GM12878 (cell line): ENCODE measurements around the gene NKD1. TPM values are rescaled to one million over a fixed set of nuclear protein-coding genes. Genes with fewer than 3 reads are reported as not detected.

Experiments used
- ATAC-seq: fragments of 200-7000 bp; cut with Tn5 transposase; 3 replicates; pipeline ENCODE4 v1.9.1; 2020; ENCODE audit warnings: mild to moderate bottlenecking, moderate library complexity
- BruUV-seq: library from RNA; stranded (reverse); fragments of 400-500 nt; replicated peaks from 2 replicates; lab custom pipeline; 2021; lab: Mats Ljungman, UMichigan
- CTCF ChIA-PET: fragments of 300-600 bp; sonication (Branson Sonifier 250); formaldehyde crosslinking; extraction: SDS; loops from one replicate; lab custom pipeline; 2021; ENCODE audit warnings: inconsistent platforms; lab: Yijun Ruan, JAX
- POLR2A ChIA-PET: fragments of 350-600 bp; formaldehyde crosslinking; extraction: SDS; loops from one replicate; lab custom pipeline; 2021; ENCODE audit warnings: inconsistent platforms; lab: Charles Lee
- RAD21 ChIA-PET: fragments of 300-600 bp; sonication (Branson Sonifier 250); formaldehyde crosslinking; loops from one replicate; lab custom pipeline; 2023; ENCODE audit warnings: antibody characterized with exemption; ENCODE audit not compliant: unreplicated experiment; lab: Charles Lee
- SMC1A ChIA-PET: fragments of 300-600 bp; sonication (Branson Sonifier 250); formaldehyde crosslinking; loops from one replicate; lab custom pipeline; 2023; ENCODE audit not compliant: unreplicated experiment, uncharacterized antibody; lab: Charles Lee
- DNase-seq: peaks from one replicate; pipeline ENCODE4 v3.0.0-alpha.2; 2011; ENCODE audit warnings: low read depth, low spot score
- FAIRE-seq: peaks from 3 replicates; lab custom pipeline; 2011; peaks lifted over from hg19 to GRCh38; lab: Jason Lieb, UNC
- H2AFZ ChIP-seq: 2 replicates; pipeline ENCODE4 v1.6.0; 2011; ENCODE audit warnings: low read depth, low read length, control low read depth; ENCODE audit not compliant: control insufficient read depth
- H3K27ac ChIP-seq: 2 replicates; pipeline ENCODE4 v1.5.1; 2011; ENCODE audit warnings: control low read depth; ENCODE audit not compliant: control insufficient read depth, insufficient read depth
- H3K27me3 ChIP-seq, 2 experiments: replicated peaks in 1 of 2; 2 replicates each; pipeline versions ENCODE4 v1.6.0 to v1.6.1; 2011; ENCODE audit warnings: low read length in 1 of 2; ENCODE audit not compliant: control insufficient read depth in 2 of 2, insufficient read depth in 2 of 2
- H3K36me3 ChIP-seq, 2 experiments: 2 replicates each; pipeline ENCODE4 v1.5.1; 2011; ENCODE audit warnings: low read length in 1 of 2; ENCODE audit not compliant: control insufficient read depth in 2 of 2, insufficient read depth in 2 of 2
- H3K4me1 ChIP-seq: 2 replicates; pipeline ENCODE4 v1.6.1; 2011; ENCODE audit warnings: mild to moderate bottlenecking, low read length, moderate library complexity, mixed read lengths; ENCODE audit not compliant: control insufficient read depth, insufficient read depth
- H3K4me2 ChIP-seq: 2 replicates; pipeline ENCODE4 v1.6.0; 2011; ENCODE audit warnings: control low read depth; ENCODE audit not compliant: control insufficient read depth, insufficient read depth
- H3K4me3 ChIP-seq: fragments of 200-600 bp; sonication (generic); 2 replicates; pipeline ENCODE4 v1.5.1; 2016
- H3K79me2 ChIP-seq: 2 replicates; pipeline ENCODE4 v1.6.0; 2011; ENCODE audit warnings: low read length; ENCODE audit not compliant: control insufficient read depth, insufficient read depth
- H3K9ac ChIP-seq: 2 replicates; pipeline ENCODE4 v1.8.0; 2011; ENCODE audit warnings: low read length, control low read depth, mixed read lengths; ENCODE audit not compliant: control insufficient read depth, insufficient read depth
- H3K9me3 ChIP-seq: replicated peaks from 3 replicates; pipeline ENCODE4 v1.5.1; 2011; ENCODE audit warnings: mild to moderate bottlenecking, low read length; ENCODE audit not compliant: control insufficient read depth, insufficient read depth
- H4K20me1 ChIP-seq: 2 replicates; pipeline ENCODE4 v1.6.0; 2011; ENCODE audit not compliant: control insufficient read depth, insufficient read depth
- BMI1 ChIP-seq: fragments of 450-650 bp; IDR thresholded peaks from 2 replicates; pipeline ENCODE4 v1.6.1; 2016; ENCODE audit warnings: mild to moderate bottlenecking, moderate library complexity, borderline replicate concordance
- HCFC1 ChIP-seq: fragments of 150-350 bp; IDR thresholded peaks from 2 replicates; pipeline ENCODE4 v1.6.1; 2014; ENCODE audit warnings: low read length
- HDGF ChIP-seq: fragments of 450-650 bp; IDR thresholded peaks from 2 replicates; pipeline ENCODE4 v1.6.1; 2016; ENCODE audit warnings: antibody characterized with exemption
- JUND ChIP-seq: IDR thresholded peaks from 2 replicates; pipeline ENCODE4 v1.6.1; 2012; ENCODE audit warnings: low read depth, mild to moderate bottlenecking, low read length, improper control_type of control experiment, moderate library complexity
- MEF2B ChIP-seq: fragments of 450-650 bp; IDR thresholded peaks from 2 replicates; pipeline ENCODE4 v1.6.1; 2018; ENCODE audit warnings: mild to moderate bottlenecking, moderate library complexity; ENCODE audit not compliant: partially characterized antibody, poor library complexity, severe bottlenecking
- RFX5 ChIP-seq: IDR thresholded peaks from 2 replicates; pipeline ENCODE4 v1.6.1; 2011; ENCODE audit warnings: low read depth, low read length, improper control_type of control experiment
- SIX5 ChIP-seq: IDR thresholded peaks from 2 replicates; pipeline ENCODE4 v1.6.1; 2011; ENCODE audit warnings: mild to moderate bottlenecking, low read depth, low read length, moderate library complexity; ENCODE audit not compliant: severe bottlenecking
- SUZ12 ChIP-seq: fragments of 200-600 bp; sonication (generic); IDR thresholded peaks from one replicate; pipeline ENCODE4 v1.6.1; 2018; ENCODE audit warnings: antibody characterized with exemption, mild to moderate bottlenecking; ENCODE audit not compliant: unreplicated experiment
- WGBS: methylation state at CpG from one replicate; pipeline ENCODE4 v1.1.6; 2016; ENCODE audit warnings: low lambda C conversion rate; ENCODE audit not compliant: insufficient replicate concordance, insufficient coverage; ENCODE audit errors: missing lambda C conversion rate; 5-methylcytosine and 5-hydroxymethylcytosine counted together
- in situ Hi-C: fragments of 300-500 bp; cut with MboI; formaldehyde crosslinking; loops from 9 replicates; pipeline ENCODE4 v1.14.3; 2018; ENCODE audit warnings: mixed read lengths
- intact Hi-C: fragments of 100-400 bp; cut with micrococcal nuclease; formaldehyde crosslinking; loops from one replicate; pipeline ENCODE4 v1.14.2; 2022; ENCODE audit not compliant: unreplicated experiment
- polyA plus RNA-seq, 11 experiments: library from polyadenylated mRNA; depleted of rRNA in 4 of 11; unstranded in 6 of 11; stranded (reverse) in 5 of 11; fragments of >200 nt; fragmentation: Nextera tagmentation in 4 of 11; fragmentation: Illumina TruSeq in 1 of 11; extraction: Ambion mirVana in 4 of 11; extraction: Trizol in 1 of 11; gene quantifications; 1 replicate in 1 of 11; 2 replicates in 10 of 11; pipeline versions ENCODE4 v1.2.1 to v1.2.3, GENCODE V29; 2011 to 2016; ENCODE audit warnings: inconsistent platforms in 2 of 11, missing spikeins in 2 of 11, low read depth in 1 of 11
- total RNA-seq, 4 experiments: library from RNA; depleted of rRNA in 3 of 4; stranded (reverse); fragments of >200 nt in 3 of 4; fragmentation: Illumina TruSeq in 1 of 4; extraction: Trizol in 1 of 4; gene quantifications; 2 replicates each; pipeline versions ENCODE4 v1.2.1 to v1.2.3, GENCODE V29; 2013 to 2021
- TF ChIP-seq, protein P1 (sequence below): fragments of 450-650 bp; IDR thresholded peaks from 2 replicates; pipeline ENCODE4 v1.6.1; 2017; ENCODE audit warnings: borderline replicate concordance
- TF ChIP-seq, protein P2 (sequence below): fragments of 450-650 bp; IDR thresholded peaks from 2 replicates; pipeline ENCODE4 v1.6.1; 2017; ENCODE audit warnings: mild to moderate bottlenecking, moderate library complexity

Gene NKD1
- total and polyA plus RNA-seq, 10 of the 15 experiments (the other 5 are each of a cell fraction or from before 2014, with no cell fraction given), result under 0.01 to 0.49 (median 0.04) TPM; not detected in 2

DNA sequence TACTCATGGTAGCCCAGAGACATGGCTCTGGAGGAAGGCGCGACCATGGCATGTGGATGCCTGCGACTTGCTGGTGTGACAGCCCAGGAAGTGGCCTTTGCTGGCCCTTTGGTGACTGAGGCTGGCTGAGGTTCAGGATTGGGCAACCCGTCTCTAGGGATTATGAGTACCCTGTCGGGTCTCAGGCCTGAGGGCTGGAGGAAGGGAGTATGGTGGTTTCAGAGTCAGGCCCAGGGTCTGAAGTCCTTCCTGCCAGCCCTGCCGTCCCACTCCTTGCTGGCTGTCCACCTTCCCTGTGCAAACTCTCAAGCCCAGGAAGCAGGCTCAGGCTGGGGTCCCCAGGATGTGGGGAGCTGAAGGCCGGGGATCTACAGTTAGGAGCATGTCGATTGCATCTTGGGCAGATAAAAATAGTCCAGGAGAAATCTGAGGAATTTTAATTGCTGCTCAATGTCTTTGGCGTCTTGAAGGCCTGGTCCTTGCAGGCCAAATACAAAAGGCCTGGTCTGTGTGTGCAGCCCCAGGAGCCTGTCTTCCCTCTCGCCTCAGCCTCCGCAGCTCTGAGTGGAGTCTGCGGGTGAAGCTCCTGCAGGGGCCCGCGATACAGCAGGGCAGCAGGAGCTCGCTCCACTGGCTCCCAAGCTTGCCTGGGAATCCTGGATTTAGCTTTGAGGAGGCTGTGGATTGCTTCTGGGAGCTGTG lies 52.5 kb downstream of the NKD1 start:
- intact Hi-C loops (no loop called here), in situ Hi-C loops (no loop called here)
- no peak overlapping the region for H3K27ac ChIP-seq
- no peak for TF ChIP-seq HCFC1
- TF ChIP-seq HDGF, result no peak
- TF ChIP-seq SUZ12, result no peak
- no peak for TF ChIP-seq BMI1
- no peak for TF ChIP-seq RFX5
- TF ChIP-seq MEF2B, result no peak
- TF ChIP-seq, protein P1, sequence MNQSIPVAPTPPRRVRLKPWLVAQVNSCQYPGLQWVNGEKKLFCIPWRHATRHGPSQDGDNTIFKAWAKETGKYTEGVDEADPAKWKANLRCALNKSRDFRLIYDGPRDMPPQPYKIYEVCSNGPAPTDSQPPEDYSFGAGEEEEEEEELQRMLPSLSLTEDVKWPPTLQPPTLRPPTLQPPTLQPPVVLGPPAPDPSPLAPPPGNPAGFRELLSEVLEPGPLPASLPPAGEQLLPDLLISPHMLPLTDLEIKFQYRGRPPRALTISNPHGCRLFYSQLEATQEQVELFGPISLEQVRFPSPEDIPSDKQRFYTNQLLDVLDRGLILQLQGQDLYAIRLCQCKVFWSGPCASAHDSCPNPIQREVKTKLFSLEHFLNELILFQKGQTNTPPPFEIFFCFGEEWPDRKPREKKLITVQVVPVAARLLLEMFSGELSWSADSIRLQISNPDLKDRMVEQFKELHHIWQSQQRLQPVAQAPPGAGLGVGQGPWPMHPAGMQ, result no peak
- TF ChIP-seq, protein P2, sequence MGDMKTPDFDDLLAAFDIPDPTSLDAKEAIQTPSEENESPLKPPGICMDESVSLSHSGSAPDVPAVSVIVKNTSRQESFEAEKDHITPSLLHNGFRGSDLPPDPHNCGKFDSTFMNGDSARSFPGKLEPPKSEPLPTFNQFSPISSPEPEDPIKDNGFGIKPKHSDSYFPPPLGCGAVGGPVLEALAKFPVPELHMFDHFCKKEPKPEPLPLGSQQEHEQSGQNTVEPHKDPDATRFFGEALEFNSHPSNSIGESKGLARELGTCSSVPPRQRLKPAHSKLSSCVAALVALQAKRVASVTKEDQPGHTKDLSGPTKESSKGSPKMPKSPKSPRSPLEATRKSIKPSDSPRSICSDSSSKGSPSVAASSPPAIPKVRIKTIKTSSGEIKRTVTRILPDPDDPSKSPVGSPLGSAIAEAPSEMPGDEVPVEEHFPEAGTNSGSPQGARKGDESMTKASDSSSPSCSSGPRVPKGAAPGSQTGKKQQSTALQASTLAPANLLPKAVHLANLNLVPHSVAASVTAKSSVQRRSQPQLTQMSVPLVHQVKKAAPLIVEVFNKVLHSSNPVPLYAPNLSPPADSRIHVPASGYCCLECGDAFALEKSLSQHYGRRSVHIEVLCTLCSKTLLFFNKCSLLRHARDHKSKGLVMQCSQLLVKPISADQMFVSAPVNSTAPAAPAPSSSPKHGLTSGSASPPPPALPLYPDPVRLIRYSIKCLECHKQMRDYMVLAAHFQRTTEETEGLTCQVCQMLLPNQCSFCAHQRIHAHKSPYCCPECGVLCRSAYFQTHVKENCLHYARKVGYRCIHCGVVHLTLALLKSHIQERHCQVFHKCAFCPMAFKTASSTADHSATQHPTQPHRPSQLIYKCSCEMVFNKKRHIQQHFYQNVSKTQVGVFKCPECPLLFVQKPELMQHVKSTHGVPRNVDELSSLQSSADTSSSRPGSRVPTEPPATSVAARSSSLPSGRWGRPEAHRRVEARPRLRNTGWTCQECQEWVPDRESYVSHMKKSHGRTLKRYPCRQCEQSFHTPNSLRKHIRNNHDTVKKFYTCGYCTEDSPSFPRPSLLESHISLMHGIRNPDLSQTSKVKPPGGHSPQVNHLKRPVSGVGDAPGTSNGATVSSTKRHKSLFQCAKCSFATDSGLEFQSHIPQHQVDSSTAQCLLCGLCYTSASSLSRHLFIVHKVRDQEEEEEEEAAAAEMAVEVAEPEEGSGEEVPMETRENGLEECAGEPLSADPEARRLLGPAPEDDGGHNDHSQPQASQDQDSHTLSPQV, result no peak
- no peak for TF ChIP-seq SIX5
- no peak for TF ChIP-seq JUND
- FAIRE-seq (no peak), DNase-seq (no peak), ATAC-seq (no peak)
- CTCF ChIA-PET, result no interaction called here
- H3K79me2 ChIP-seq, result no peaks in the 10 kb centered on the region
- POLR2A ChIA-PET, result no interaction called here
- SMC1A ChIA-PET, result interaction anchor here (1.0 kb wide), 1 partner anchor 66 kb away, joined by 3 read pairs; no protein-coding TSS in a partner anchor
- no peak overlapping the region for H3K9ac ChIP-seq
- no peak overlapping the region for H3K4me2 ChIP-seq
- H4K20me1 ChIP-seq, result no peaks in the 10 kb centered on the region
- H3K4me1 ChIP-seq, result peaks cover 3% of the 10 kb centered on the region; the same call in 1 of the 2 replicates
- no peaks in the 10 kb centered on the region; a peak in 1 of 4 replicates for H3K27me3 ChIP-seq
- 54% methylated on average over 15 of the region's 15 CpGs for WGBS
- RAD21 ChIA-PET, result interaction anchor here (0.7 kb wide), 1 partner anchor 145 kb away, joined by 3 read pairs; no protein-coding TSS in a partner anchor
- no peak overlapping the region for H2AFZ ChIP-seq
- no peaks in the 10 kb centered on the region for H3K9me3 ChIP-seq
- no peak overlapping the region for H3K4me3 ChIP-seq
- no peaks in the 10 kb centered on the region for H3K36me3 ChIP-seq
- BruUV-seq, result no TSS peak
